Breast epithelium (tissue), 4 donors: ENCODE measurements around the gene ZNF341. TPM values are rescaled to one million over a fixed set of nuclear protein-coding genes. Genes with fewer than 3 reads are reported as not detected.

Source experiments
- DNase-seq, 2 donors: peaks; one replicate each; pipeline ENCODE4 v3.0.0-alpha.2; 2019; ENCODE audit warnings: low spot score in 2 of 2
- H3K27ac ChIP-seq, 2 donors: fragments of 200-600 bp; sonication (generic) in 1 of 2; one replicate each; pipeline ENCODE4 v1.5.1; 2016 to 2019; ENCODE audit warnings: mild to moderate bottlenecking in 1 of 2
- H3K27me3 ChIP-seq, 2 donors: fragments of 200-600 bp; sonication (generic) in 1 of 2; one replicate each; pipeline versions ENCODE4 v1.5.1 to v1.6.0; 2017 to 2019; ENCODE audit warnings: control low read depth in 1 of 2, mild to moderate bottlenecking in 1 of 2
- H3K36me3 ChIP-seq: fragments of 200-600 bp; one replicate; pipeline ENCODE4 v1.5.1; 2019
- H3K4me1 ChIP-seq, 2 donors: fragments of 200-600 bp; sonication (generic); one replicate each; pipeline ENCODE4 v1.5.1; 2016 to 2019; ENCODE audit warnings: control low read depth in 1 of 2
- H3K4me3 ChIP-seq, 3 donors: fragments of 200-600 bp; sonication (generic); 1 replicate in 2 of 3; 2 replicates in 1 of 3; pipeline ENCODE4 v1.5.1; 2016 to 2019; ENCODE audit warnings: mild to moderate bottlenecking in 3 of 3, moderate library complexity in 2 of 3
- H3K9me3 ChIP-seq, 2 donors: fragments of 200-600 bp; sonication (generic) in 1 of 2; one replicate each; pipeline ENCODE4 v1.5.1; 2016 to 2019; ENCODE audit warnings: control low read depth in 1 of 2
- CTCF ChIP-seq, 3 donors: fragments of 450-650 bp; IDR thresholded peaks; one replicate each; pipeline ENCODE4 v1.5.1; 2016 to 2017; ENCODE audit warnings: antibody characterized with exemption in 3 of 3, mild to moderate bottlenecking in 3 of 3, moderate library complexity in 3 of 3
- POLR2A ChIP-seq: fragments of 450-650 bp; IDR thresholded peaks from one replicate; pipeline ENCODE4 v1.6.1; 2016; ENCODE audit warnings: antibody characterized with exemption, mild to moderate bottlenecking, moderate library complexity
- POLR2AphosphoS5 ChIP-seq, 3 donors: sonication (generic); formaldehyde crosslinking; IDR thresholded peaks; one replicate each; pipeline ENCODE4 v1.6.1; 2017; ENCODE audit warnings: antibody characterized with exemption in 3 of 3
- intact Hi-C: fragments of 100-400 bp; cut with DNase I; formaldehyde crosslinking; loops from one replicate; pipeline ENCODE4 v1.15.1; 2023; ENCODE audit warnings: low total_unique reads
- total RNA-seq, 3 donors: library from RNA; depleted of rRNA; stranded (reverse); fragments of >200 nt; gene quantifications; one replicate each; pipeline ENCODE4 v1.1.0, GENCODE V29; 2016

Gene ZNF341
- total RNA-seq, 3 donors from 2014 or later = 1.8 to 3.3 (median 2.5) TPM

DNA sequence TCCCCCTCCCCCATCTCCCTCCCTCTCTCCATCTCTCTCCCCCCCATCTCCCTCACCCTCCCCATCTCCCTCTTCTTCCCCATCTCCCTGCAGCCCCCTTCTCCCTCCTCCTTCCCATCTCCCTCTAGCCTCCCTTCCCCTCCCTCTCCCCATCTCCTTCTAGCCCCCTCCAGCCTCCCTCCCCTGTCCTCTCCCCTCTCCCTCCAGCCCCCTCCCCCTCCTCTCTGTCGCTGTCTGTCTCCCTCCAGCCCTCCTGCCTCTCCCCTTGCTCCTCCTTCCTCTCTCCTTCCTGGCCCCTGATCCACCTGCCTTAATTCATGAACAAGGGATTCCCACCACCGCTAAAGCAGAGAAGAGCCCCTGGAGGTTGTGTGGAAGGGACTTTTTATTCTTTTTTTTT lies 52.4 kb downstream of the ZNF341 start:
- intact Hi-C loops = loop anchor here (5.0 kb wide), 1 partner anchor 48 kb away; no protein-coding TSS in a partner anchor
- TF ChIP-seq CTCF (IDR thresholded peaks at IDR 0.05) = no peak
- Histone ChIP-seq H3K4me3 (no peak overlapping the region), H3K4me1 (peaks cover 0 to 1% of the 10 kb centered on the region in 2 donors), H3K36me3 (no peaks in the 10 kb centered on the region), H3K27me3 (no peaks in the 10 kb centered on the region), H3K27ac (no peak overlapping the region), H3K9me3 (no peaks in the 10 kb centered on the region)
- no peak for DNase-seq

GRCh38 chr20:33785503-33785902 lies 53.7 kb downstream of the ZNF341 start:
- no peak for TF ChIP-seq POLR2AphosphoS5 (IDR thresholded peaks at IDR 0.05)
- no peak for TF ChIP-seq CTCF (IDR thresholded peaks at IDR 0.05)
- no peak for TF ChIP-seq POLR2A
- intact Hi-C loops = no loop called here
- Histone ChIP-seq H3K27me3 (no peaks in the 10 kb centered on the region), H3K4me1 (peaks cover 0 to 5% of the 10 kb centered on the region in 2 donors), H3K4me3 (no peak overlapping the region), H3K27ac (no peak overlapping the region), H3K36me3 (no peaks in the 10 kb centered on the region), H3K9me3 (no peaks in the 10 kb centered on the region)
- DNase-seq = no peak

- intact Hi-C loops = no loop called here
- H3K4me1 ChIP-seq = peaks cover 0 to 5% of the 10 kb centered on the region in 2 donors
- H3K27ac ChIP-seq = peak overlapping the region; percentile 78 to 93
Observed at GRCh38 chr20:33787253-33787891, 55.6 kb downstream of the ZNF341 start.

GRCh38 chr20:33788351-33789049 lies 56.7 kb downstream of the ZNF341 start:
- no peak overlapping the region for H3K4me3 ChIP-seq
- peak; percentile 46 to 67 for DNase-seq
- intact Hi-C loops = no loop called here
- H3K36me3 ChIP-seq = no peaks in the 10 kb centered on the region
- H3K27ac ChIP-seq = peak overlapping the region; percentile 78 to 93
- no peaks in the 10 kb centered on the region for H3K9me3 ChIP-seq
- no peak for TF ChIP-seq POLR2AphosphoS5 (IDR thresholded peaks at IDR 0.05)
- TF ChIP-seq CTCF (IDR thresholded peaks at IDR 0.05) = no peak
- no peak for TF ChIP-seq POLR2A
- H3K4me1 ChIP-seq = peaks cover 5% of the 10 kb centered on the region in 2 donors
- no peaks in the 10 kb centered on the region for H3K27me3 ChIP-seq

More at GRCh38 chr20:33787253-33787891, 55.6 kb downstream of the ZNF341 start:
- no peak overlapping the region for H3K4me3 ChIP-seq
- no peaks in the 10 kb centered on the region for H3K9me3 ChIP-seq
- no peaks in the 10 kb centered on the region for H3K27me3 ChIP-seq
- H3K36me3 ChIP-seq = no peaks in the 10 kb centered on the region
- no peak for TF ChIP-seq CTCF (IDR thresholded peaks at IDR 0.05)
- no peak for TF ChIP-seq POLR2A
- no peak for TF ChIP-seq POLR2AphosphoS5 (IDR thresholded peaks at IDR 0.05)
- no peak for DNase-seq
